HG03045 (cell line): ENCODE results near the gene OR5B21.

ENCODE experiments used
- ATAC-seq: cut with Tn5 transposase; IDR thresholded peaks from one replicate; pipeline ENCODE4 v1.9.1; 2021; ENCODE audit warnings: mild to moderate bottlenecking, moderate library complexity; ENCODE audit not compliant: unreplicated experiment

Gene OR5B21

GRCh38 chr11:58494101-58494500 lies 13.8 kb downstream of the OR5B21 start:
- no peak for ATAC-seq

- no peak for ATAC-seq
Measured at GRCh38 chr11:58493676-58494075, 14.2 kb downstream of the OR5B21 start.

DNA sequence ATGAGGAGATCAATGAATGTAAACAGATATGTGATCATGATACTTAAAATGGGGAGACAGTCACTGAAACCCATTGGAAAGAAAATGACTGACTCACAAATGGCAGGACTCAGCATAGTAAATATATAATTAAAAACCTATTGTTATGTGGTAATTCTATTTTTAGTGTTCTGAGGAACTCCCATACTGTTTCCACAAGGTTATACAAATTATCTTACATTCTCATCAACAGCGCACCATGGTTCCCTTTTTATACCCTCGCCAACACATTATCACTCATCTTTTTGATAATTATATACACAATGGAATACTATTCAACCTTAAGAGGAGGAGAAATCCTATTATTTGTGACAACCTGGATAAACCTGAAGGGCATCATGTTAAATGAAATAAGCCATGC lies 17.1 kb downstream of the OR5B21 start:
- no peak for ATAC-seq

- no peak for ATAC-seq
Measured at GRCh38 chr11:58487170-58487569, 20.7 kb downstream of the OR5B21 start.

GRCh38 chr11:58485961-58486360 lies 21.9 kb downstream of the OR5B21 start:
- no peak for ATAC-seq

- no peak for ATAC-seq
Measured at GRCh38 chr11:58471892-58472291, 36.0 kb downstream of the OR5B21 start.

- no peak for ATAC-seq
Measured at GRCh38 chr11:58466293-58466692, 41.6 kb downstream of the OR5B21 start.

DNA sequence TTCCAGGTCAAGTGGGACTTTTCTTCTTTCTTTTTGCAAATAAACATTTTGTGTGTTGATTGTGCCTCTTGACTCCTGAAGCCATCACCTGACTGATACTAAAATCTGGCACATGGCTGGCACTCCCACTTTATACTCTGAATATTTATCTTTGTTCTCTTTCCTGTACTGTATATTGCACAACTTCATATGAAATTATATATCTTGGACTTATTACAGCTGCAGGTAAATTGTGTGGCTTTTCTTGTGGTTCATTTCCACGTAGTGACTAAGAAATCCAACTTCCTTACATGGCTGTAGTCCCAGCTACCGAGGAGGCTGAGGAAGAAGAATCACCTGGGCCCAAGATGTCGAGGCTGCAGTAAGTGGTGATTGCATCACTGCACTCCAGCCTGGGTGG lies 42.2 kb downstream of the OR5B21 start:
- ATAC-seq = no peak
